ENCODE results near the gene DNAH9. TPM values are rescaled to one million over a fixed set of nuclear protein-coding genes. Genes with fewer than 3 reads are reported as not detected.

DNAH9 gene, protein sequence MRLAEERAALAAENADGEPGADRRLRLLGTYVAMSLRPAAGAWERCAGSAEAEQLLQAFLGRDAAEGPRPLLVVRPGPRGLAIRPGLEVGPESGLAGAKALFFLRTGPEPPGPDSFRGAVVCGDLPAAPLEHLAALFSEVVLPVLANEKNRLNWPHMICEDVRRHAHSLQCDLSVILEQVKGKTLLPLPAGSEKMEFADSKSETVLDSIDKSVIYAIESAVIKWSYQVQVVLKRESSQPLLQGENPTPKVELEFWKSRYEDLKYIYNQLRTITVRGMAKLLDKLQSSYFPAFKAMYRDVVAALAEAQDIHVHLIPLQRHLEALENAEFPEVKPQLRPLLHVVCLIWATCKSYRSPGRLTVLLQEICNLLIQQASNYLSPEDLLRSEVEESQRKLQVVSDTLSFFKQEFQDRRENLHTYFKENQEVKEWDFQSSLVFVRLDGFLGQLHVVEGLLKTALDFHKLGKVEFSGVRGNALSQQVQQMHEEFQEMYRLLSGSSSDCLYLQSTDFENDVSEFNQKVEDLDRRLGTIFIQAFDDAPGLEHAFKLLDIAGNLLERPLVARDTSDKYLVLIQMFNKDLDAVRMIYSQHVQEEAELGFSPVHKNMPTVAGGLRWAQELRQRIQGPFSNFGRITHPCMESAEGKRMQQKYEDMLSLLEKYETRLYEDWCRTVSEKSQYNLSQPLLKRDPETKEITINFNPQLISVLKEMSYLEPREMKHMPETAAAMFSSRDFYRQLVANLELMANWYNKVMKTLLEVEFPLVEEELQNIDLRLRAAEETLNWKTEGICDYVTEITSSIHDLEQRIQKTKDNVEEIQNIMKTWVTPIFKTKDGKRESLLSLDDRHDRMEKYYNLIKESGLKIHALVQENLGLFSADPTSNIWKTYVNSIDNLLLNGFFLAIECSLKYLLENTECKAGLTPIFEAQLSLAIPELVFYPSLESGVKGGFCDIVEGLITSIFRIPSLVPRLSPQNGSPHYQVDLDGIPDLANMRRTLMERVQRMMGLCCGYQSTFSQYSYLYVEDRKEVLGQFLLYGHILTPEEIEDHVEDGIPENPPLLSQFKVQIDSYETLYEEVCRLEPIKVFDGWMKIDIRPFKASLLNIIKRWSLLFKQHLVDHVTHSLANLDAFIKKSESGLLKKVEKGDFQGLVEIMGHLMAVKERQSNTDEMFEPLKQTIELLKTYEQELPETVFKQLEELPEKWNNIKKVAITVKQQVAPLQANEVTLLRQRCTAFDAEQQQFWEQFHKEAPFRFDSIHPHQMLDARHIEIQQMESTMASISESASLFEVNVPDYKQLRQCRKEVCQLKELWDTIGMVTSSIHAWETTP (N-terminal part only)
- 6.9 TPM for total RNA-seq
- polyA plus RNA-seq (ENCODE audit: insufficient read depth, low read depth, low replicate concordance): 3.7 TPM
- long read RNA-seq, donor 1, partial matches to known transcripts: 0 of 1 reads
- long read RNA-seq, donor 1, other reads (novel, unspliced or antisense): 0 of 1 reads
- long read RNA-seq, donor 2: 0 reads
- long read RNA-seq, donor 3, partial matches to known transcripts: 0 of 2 reads
- long read RNA-seq, donor 3, other reads (novel, unspliced or antisense): 0 of 2 reads
- long read RNA-seq, donor 4, partial matches to known transcripts: 0 of 1 reads
- long read RNA-seq, donor 4, other reads (novel, unspliced or antisense): 0 of 1 reads
- long read RNA-seq, donor 5: 0 reads
- long read RNA-seq, donor 6, partial matches to known transcripts: 0 of 1 reads
- long read RNA-seq, donor 6, other reads (novel, unspliced or antisense): 0 of 1 reads
- long read RNA-seq, donor 7, partial matches to known transcripts: 0 of 2 reads
- long read RNA-seq, donor 7, other reads (novel, unspliced or antisense): 0 of 2 reads
- long read RNA-seq, donor 8, partial matches to known transcripts: 0 of 1 reads
- long read RNA-seq, donor 8, other reads (novel, unspliced or antisense): 0 of 1 reads
- long read RNA-seq, donor 9: 0 reads
- long read RNA-seq, donor 10: 0 reads

DNA sequence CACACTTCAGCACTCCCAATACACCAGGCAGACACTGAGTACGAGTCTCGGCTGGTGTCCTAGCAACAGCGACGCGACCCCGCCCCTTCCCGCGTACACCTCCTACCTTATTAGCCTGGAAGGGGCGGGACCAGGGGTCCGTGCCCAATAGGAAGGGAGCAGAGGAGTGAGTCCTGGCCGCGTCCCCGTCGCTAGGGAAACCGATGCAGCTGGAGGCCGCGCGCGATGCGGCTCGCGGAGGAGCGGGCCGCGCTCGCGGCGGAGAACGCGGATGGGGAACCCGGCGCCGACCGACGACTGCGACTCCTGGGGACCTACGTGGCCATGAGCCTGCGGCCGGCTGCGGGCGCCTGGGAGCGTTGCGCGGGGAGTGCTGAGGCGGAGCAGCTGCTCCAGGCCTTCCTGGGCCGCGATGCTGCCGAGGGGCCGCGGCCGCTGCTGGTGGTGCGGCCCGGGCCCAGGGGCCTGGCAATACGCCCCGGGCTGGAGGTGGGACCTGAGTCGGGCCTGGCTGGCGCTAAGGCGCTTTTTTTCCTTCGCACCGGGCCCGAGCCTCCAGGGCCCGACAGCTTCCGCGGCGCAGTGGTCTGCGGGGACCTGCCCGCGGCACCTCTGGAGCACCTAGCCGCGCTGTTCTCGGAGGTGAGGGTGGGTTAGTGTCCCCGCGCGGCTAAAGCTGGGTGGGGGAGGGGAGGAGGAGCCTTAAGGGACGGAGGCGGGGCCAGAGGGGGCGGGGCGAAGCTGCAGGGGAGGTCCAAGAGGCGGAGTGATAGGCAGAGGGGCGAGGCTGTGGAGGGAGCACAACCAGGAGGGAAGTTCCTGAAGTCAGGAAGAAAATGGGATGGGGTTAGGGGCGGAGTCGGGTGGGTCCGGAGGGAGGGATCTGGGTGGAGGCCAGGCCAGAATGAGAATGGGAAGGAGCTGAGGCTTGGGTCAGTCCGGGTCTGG is at the start of gene DNAH9:
DNAH9 (plus strand) TSS at position 197 of the 948 bp plus-strand sequence; CDS start at position 226, 29 bp downstream.
- Histone ChIP-seq H3K27me3 (ENCODE audit: control insufficient read depth, insufficient read depth, low read length) (no peaks in the 10 kb centered on the region), H3K36me3 (ENCODE audit: control insufficient read depth in 2 of 3, insufficient read depth in 3 of 3, low read length in 3 of 3) (no peaks in the 10 kb centered on the region), H3K27ac (ENCODE audit: low read depth in 2 of 2, low read length in 2 of 2) (peak within 1 kb of the TSS; percentile 30 to 49), H3K9ac (ENCODE audit: low read length in 3 of 3) (peak within 1 kb of the TSS in 2 of 3 donors; percentile 9 to 44), H3K4me1 (ENCODE audit: control insufficient read depth in 2 of 3, insufficient read depth in 2 of 3, low read depth in 1 of 3, low read length in 3 of 3) (no peaks in the 10 kb centered on the region), H3K9me3 (ENCODE audit: control insufficient read depth in 2 of 3, insufficient read depth in 1 of 3, low read length in 3 of 3) (no peaks in the 10 kb centered on the region), H3K4me3 (ENCODE audit: low read length in 3 of 3) (peak within 1 kb of the TSS; percentile 40 to 65 (median 58))
- no peak for TF ChIP-seq CTCF (IDR thresholded peaks at IDR 0.05; ENCODE audit: borderline replicate concordance, extremely low read depth, insufficient read depth)
- FAIRE-seq: peak; percentile 69
- intact Hi-C loops (cut with DNase I): no loop called here
- DNase-seq: peak; percentile 97 to 99 (median 98)

DNA sequence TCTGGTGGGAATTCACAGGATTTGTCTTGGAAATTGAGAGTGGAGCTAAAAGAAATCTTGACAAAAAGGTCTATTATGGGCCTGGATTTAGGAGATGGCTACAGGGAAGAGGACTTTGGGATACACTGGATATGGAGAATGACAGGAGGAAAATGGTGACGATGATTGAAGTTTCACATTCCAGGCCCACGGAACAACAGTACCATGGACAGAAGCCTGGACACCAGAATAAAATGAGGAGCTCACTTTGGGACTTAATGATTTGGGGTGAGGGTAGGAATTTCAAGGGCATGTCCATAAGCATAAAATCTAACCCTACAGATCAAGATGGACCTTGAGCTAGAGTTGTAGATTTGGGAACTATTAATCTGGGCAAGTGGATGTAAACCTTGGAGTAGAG is 47.8 kb upstream of the DNAH9 start:
- intact Hi-C loops (cut with DNase I): no loop called here
- Histone ChIP-seq H3K9me3 (ENCODE audit: control insufficient read depth in 2 of 3, insufficient read depth in 1 of 3, low read length in 3 of 3) (no peaks in the 10 kb centered on the region), H3K4me1 (ENCODE audit: control insufficient read depth in 2 of 3, insufficient read depth in 2 of 3, low read depth in 1 of 3, low read length in 3 of 3) (no peaks in the 10 kb centered on the region), H3K4me3 (ENCODE audit: low read length in 3 of 3) (no peak overlapping the region), H3K36me3 (ENCODE audit: control insufficient read depth in 2 of 3, insufficient read depth in 3 of 3, low read length in 3 of 3) (no peaks in the 10 kb centered on the region), H3K27me3 (ENCODE audit: control insufficient read depth, insufficient read depth, low read length) (no peaks in the 10 kb centered on the region), H3K27ac (ENCODE audit: low read depth in 2 of 2, low read length in 2 of 2) (no peak overlapping the region), H3K9ac (ENCODE audit: low read length in 3 of 3) (no peak overlapping the region)
- FAIRE-seq (no peak), DNase-seq (no peak)
- TF ChIP-seq CTCF (IDR thresholded peaks at IDR 0.05; ENCODE audit: borderline replicate concordance, extremely low read depth, insufficient read depth): no peak
